Activated CD4-positive, alpha-beta T cell treated with anti-CD3 and anti-CD28 coated beads, Interleukin-10, Interleukin-2, amounts not matched to agents 100 ng/mL and 50 ng/mL, durations not matched to agents 16 hours and 8 hours (primary cell): Measurements from ENCODE around the gene PCCA.
"Not testable (repeated sequence)": the region's sequence is repeated elsewhere in the genome, so short reads cannot be mapped to it uniquely, and the experiment has no call there.

ENCODE experiments used
- DNase-seq: peaks from one replicate; pipeline ENCODE4 v3.0.0-alpha.2; 2020

PCCA gene

DNA sequence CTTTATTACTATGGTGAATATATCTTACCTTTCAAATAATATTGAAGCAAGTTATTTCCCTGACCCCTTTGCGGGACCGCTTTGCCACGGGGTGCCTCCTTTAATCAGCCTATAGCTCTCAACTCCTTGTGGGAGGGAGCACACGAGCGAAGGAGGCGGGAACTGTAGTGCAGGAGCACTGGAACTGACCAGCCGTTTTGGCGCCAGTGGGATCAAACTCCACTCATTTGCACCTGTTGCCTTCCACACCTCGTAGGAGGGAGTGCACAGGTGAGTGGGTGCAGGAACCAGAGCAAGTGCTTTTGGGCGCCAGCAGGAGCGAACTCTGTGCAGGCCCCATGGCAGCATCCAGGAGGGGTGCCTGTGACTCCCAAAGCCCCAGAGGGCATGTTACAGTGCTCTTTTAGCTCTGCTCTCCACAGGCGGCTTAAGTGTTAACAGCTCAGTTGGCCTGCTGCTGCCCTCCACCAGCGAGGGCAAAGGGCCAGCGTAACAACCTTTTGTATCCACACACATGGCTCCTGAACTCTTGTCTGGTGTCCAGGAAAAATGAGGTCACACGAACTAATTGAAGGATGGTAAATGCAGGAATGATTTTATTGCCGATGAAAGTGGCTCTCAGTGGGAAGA is 292.8 kb downstream of the PCCA start:
- no peak for DNase-seq

- DNase-seq = no peak
These were observed 293.9 kb downstream of the PCCA start for GRCh38 chr13:100382785-100383184.

DNA sequence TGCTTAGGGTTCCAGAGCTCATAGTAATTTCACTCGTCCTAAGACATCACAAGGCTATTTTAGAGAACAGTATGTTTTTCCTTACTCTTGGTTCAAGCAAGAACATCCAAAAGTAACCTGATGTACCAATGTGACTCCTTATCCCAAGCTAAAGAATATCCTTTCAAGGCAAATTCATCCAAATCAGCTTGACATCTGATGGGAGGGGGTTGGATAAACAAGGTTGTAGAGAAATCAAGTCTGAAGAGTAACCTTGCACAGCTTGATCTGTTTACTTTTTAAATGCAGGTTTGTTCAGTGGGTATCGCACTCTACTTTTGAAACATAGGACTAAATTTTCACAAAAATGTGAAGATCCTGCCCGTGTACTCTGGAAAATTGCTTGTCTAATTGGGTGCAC is 298.5 kb downstream of the PCCA start:
- DNase-seq = no peak

- DNase-seq = not testable (repeated sequence)
These were observed 299.3 kb downstream of the PCCA start for GRCh38 chr13:100388150-100388549.

GRCh38 chr13:100388923-100389322 is 300.0 kb downstream of the PCCA start:
- no peak for DNase-seq

DNA sequence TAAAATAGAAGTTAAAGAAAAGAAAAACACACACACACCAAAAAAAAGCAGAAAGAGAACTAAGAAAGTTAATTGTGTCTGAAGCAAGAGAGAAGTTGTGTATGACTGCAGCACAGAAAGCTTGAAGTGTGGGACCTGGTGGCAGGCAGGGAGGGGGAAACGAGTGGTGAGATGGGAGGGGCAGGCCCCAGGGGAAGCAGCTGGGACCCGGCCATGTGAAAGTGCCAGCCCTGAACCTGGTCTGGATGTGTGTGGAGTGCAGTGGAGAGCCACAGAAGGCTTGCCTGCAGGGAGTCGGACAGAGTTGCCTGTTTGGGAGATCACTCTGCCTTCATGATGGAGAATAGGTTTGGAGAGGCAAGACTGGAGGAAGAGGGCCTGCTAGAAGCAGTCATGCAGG is 300.7 kb downstream of the PCCA start:
- DNase-seq = no peak

GRCh38 chr13:100392709-100393630 is 304.1 kb downstream of the PCCA start:
- peak; percentile 91 for DNase-seq

- peak; percentile 91 for DNase-seq
These were observed 305.3 kb downstream of the PCCA start for GRCh38 chr13:100394005-100394695.

DNA sequence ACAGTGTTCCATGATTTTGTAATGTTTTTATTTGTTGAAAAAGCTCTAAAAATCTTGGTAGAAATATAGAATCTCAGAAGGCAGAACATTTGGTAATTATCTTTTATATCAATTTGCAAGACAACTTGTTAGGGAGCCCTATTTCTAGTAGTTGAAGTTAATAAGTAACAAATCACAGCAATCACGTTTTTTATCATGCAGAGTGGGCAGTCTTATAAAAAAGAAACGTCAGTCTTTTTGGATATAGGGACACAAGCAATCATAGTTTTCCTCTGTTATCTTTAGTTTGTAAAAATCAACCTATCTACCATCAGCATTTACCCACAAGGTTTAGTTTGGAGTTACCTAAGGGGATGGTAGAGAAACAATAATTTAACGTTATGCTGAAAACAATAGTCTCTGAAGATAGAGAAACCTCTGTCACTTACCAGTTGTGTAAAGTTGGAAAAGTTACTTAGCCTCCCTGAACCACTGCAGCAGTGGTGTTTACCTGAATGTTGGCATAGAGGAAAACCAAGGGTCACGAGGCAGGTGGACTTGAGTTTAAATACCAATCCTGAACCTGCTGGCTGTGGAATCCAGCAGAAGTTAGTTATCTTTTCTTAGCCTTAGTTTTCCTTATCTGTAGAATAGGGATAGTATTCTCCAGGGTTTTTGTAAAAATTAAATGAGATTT is 306.9 kb downstream of the PCCA start:
- DNase-seq = no peak

DNA sequence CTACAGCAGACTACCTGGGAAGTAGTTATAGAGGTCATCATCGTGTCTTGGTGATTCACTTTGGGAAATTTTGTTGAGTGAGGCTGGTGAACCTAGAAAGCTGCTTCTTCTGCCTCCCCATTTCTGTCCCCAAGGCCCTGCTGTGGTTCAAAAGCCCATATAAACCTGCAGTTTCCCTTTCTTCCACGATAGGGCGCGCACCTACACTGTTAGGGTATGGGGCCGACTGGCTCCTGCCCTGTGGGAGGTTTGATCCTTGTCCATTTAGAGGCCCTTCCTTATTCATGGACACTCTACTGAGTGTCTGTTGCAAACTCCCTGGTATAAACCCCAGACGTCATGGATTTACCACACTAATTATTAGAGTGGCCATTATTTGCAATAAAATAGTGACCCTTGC is 307.9 kb downstream of the PCCA start:
- DNase-seq = no peak

- no peak for DNase-seq
These were observed 308.7 kb downstream of the PCCA start for GRCh38 chr13:100397627-100398026.

DNA sequence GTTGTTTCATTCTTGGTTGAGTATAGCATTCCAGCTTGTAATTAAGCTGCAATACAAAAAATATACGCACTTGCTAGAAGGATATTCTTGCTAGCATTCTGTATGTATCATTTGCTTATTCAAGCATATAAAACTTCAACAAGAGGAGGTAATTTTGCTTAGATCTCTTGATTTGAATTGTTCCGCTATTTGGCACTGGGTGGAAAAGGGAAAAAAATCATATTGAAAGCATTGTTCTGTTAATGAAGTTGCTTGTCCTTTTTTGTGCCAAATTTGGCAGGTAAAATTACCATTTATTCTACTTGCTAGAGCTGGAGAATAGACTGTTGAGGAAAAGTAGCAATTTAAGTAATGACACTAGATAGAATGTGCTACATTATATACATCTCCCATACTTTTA is 309.5 kb downstream of the PCCA start:
- DNase-seq = no peak

- DNase-seq = no peak
These were observed 310.6 kb downstream of the PCCA start for GRCh38 chr13:100399455-100399854.

GRCh38 chr13:100403675-100404074 is 314.8 kb downstream of the PCCA start:
- no peak for DNase-seq

- DNase-seq = no peak
These were observed 320.2 kb downstream of the PCCA start for GRCh38 chr13:100409132-100409531.

- peak; percentile 14 for DNase-seq
These were observed 334.5 kb downstream of the PCCA start for GRCh38 chr13:100423375-100423774.

DNA sequence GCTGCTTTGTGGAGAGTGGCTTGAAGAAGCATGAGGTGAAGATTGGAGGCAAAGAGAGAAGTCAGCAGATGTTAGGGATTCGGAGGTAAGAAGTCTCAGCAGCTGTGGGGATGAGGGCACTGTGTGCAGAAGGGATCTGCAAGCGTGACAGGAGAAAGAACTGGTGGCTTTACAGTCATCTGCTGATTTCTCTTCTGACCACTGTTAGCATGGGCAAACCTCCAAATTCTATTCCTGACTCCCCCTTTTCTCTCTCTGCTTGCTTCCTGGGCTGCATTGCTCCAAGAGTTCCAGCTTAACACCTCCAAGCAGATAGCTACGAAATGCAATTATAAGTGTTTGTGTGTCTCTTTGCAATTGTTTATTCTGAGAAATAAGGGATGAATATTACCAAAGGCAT is 340.1 kb downstream of the PCCA start:
- no peak for DNase-seq

GRCh38 chr13:100432611-100433010 is 343.7 kb downstream of the PCCA start:
- no peak for DNase-seq

- peak; percentile 7 for DNase-seq
These were observed 344.6 kb downstream of the PCCA start for GRCh38 chr13:100433475-100433874.

DNA sequence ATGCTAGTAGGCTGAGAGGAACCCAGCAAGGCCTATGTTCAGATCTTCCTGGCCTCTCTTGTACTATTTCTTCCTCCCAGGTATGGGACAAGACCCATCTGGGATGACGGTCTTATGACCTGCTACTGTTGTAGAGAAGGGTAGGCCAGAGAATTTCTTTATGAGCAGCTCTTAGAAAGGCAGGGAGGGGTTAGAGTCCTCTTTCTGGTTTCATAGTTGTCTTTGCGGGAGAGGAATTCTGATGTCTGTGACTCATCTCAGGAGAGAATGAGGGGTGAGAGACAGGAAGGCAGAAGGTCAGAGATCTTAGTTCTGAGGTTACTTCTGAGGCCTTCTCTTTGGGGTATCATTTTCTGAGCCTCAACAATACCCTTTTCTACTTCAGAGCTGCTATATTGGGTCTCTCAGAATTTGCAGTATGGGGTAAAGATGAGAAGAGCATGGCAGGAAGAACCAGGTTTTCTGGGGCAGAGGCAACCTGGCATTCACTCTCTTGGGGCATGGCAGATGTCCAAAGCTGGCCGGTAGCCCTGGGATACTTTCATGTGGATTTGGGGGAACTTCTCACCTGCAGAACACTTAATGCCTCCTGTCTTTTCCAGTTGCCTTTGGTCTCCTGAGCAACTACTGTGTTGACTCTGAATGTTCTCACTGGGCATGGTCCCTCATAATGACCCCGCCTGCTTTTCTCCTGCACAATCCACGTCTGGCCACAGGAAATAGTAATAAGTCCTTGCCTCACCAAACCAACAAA is 345.3 kb downstream of the PCCA start:
- peak; percentile 69 for DNase-seq

DNA sequence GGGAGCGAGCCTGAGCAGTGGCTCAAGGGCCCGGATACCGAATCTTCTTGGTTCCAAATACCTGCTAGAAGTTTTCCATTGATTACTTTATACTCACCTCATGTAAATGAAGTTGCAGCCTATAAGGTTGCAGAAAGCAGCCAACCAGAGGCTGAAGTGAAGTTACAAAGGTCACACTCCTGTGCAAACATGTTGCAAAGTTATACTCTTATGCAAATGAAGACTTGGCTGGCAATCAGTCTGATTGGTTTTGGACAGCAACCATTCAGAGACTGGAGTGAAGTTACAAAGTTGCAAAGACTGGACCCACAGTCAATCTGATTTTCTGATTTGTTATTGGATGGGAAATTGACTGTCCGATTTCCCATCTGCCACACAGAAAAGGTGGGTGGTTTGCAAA is 347.2 kb downstream of the PCCA start:
- no peak for DNase-seq

DNA sequence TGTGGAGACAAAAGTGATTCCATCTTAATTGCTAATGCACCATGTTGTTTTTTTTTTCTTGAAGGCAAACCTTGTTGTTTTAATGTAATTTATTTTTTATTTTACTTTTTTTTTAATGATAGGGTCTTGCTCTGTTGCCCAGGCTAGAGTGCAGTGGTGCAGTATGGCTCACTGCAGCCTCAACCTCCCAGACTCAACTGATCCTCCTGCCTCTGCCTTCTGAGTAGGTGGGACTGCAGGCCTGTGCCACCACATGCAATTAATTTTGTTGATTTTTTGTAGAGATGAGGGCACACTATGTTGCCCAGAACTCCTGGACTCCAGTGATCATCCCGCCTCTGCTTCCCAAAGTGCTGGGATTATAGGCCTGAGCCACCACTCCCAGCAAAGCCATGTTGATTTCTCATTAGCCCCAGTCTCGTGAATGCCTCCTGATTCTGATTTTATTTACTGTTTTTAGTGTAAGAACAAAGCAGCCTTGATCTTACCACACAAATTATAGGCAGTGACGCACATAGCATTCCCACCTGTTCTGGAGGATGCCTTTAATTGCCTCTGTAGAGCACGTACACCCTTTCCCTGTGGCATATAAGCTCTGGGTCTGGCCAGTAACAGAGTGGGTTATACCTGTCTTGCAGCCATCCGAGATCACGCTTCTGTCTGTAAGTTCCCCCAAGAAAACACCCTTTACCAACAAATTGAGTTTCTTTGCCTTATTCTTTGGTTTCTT is 349.3 kb downstream of the PCCA start:
- DNase-seq = no peak
